ENCODE measurements around the gene IRS1.

IRS1 gene

GRCh38 chr2:226683196-226683595 lies 116.4 kb downstream of the IRS1 start:
- DNase-seq, result no peak
